ENCODE data around the gene RXFP3.

Gene RXFP3

DNA sequence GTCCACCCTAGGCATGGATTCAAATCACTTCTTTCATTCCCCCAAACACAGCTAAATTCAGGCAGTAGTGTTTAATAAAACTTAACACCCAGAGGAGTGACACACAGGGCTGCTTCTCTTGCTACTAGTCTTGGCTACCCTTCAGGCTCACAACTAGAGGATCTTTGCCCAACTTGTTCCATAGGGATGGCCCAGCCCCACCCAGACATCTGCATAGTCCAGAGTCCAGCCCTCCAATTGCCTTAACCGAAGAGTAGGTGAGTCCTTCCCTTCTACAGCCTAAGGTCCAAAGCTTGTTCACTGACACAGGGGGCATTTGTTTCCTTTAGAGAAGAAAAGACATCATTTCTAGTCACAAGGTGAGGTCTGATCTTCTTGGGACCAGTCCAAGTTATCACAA lies 15.2 kb upstream of the RXFP3 start:
- DNase-seq, result no peak
- no peak for TF ChIP-seq GATA1 (IDR thresholded peaks at IDR 0.05; ENCODE audit: low read depth, low read length)
- TF ChIP-seq POLR2A (IDR thresholded peaks at IDR 0.05; ENCODE audit: low read length), result no peak

DNA sequence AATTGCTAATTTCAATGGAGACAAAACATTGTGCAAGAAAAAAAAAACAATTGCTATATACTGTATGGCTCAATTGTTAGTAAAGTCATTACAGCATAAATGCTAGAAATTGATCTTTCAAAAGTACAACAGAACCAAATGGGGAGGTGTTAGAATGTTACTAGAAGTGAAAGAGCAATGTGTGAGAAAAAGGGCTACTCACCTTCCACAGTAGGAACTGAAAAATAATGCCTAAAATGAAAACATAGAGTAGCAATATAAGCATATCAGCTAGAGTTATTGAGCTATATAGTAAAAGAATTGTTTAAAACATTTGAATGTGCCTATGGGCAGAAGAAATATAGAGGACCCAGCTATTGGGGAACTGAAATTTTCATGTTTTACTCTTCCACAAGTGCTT lies 10.9 kb upstream of the RXFP3 start:
- TF ChIP-seq POLR2A (IDR thresholded peaks at IDR 0.05; ENCODE audit: low read length) (no peak), GATA1 (IDR thresholded peaks at IDR 0.05; ENCODE audit: low read depth, low read length) (no peak)
- DNase-seq, result no peak

- DNase-seq, result no peak
- TF ChIP-seq GATA1 (IDR thresholded peaks at IDR 0.05; ENCODE audit: low read depth, low read length) (no peak), POLR2A (IDR thresholded peaks at IDR 0.05; ENCODE audit: low read length) (no peak)
Measured at GRCh38 chr5:33927685-33928084, 8.5 kb upstream of the RXFP3 start.

GRCh38 chr5:33928283-33928682 lies 7.9 kb upstream of the RXFP3 start:
- DNase-seq, result no peak
- TF ChIP-seq POLR2A (IDR thresholded peaks at IDR 0.05; ENCODE audit: low read length), result no peak
- no peak for TF ChIP-seq GATA1 (IDR thresholded peaks at IDR 0.05; ENCODE audit: low read depth, low read length)

- no peak for DNase-seq
- TF ChIP-seq POLR2A (IDR thresholded peaks at IDR 0.05; ENCODE audit: low read length), result no peak
- no peak for TF ChIP-seq GATA1 (IDR thresholded peaks at IDR 0.05; ENCODE audit: low read depth, low read length)
Measured at GRCh38 chr5:33929925-33930690, 6.1 kb upstream of the RXFP3 start.

GRCh38 chr5:33931136-33931535 lies 5.0 kb upstream of the RXFP3 start:
- TF ChIP-seq GATA1 (IDR thresholded peaks at IDR 0.05; ENCODE audit: low read depth, low read length), result no peak
- no peak for TF ChIP-seq POLR2A (IDR thresholded peaks at IDR 0.05; ENCODE audit: low read length)
- no peak for DNase-seq

DNA sequence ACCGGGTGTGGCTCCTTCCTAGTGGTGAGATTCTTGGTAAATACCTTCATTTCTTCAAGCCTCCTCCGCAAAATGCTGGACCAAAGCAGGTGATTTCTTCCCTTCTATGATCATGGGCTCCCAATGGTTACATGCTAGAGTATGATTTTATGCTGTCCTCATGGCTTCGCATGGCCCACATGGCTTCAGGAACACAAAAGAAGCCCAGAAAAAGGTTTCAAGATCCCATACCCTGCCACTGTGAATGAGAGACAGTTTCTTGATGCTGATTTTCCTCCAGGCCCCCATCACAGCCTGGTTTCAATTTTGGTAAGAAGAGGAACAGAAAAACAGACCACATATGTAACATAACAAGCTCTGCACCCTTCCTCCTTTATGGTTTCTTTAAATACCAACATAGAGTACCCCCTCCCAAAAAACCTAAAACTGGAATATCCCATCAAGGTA lies 2.4 kb upstream of the RXFP3 start:
- no peak for DNase-seq
- no peak for TF ChIP-seq POLR2A (IDR thresholded peaks at IDR 0.05; ENCODE audit: low read length)
- no peak for TF ChIP-seq GATA1 (IDR thresholded peaks at IDR 0.05; ENCODE audit: low read depth, low read length)

DNA sequence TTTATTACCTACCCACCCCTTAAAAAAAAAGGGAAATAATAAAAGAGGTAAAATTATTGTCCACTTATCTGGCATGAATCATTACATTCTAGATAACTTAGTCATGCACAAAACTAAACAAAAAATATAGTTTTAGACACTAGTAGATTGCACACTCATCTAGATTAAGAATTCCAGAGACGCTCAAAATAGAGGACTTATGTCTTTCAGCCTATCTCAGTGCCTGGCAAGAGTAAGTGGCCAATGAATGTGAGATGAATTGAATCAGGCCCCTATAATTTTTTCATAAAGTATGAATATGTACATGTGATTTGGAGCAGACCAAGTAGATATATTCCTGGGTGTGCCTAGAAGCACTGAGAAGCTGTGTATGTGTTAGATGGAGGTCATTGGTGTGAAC lies 2.0 kb upstream of the RXFP3 start:
- no peak for DNase-seq
- no peak for TF ChIP-seq POLR2A (IDR thresholded peaks at IDR 0.05; ENCODE audit: low read length)
- no peak for TF ChIP-seq GATA1 (IDR thresholded peaks at IDR 0.05; ENCODE audit: low read depth, low read length)

GRCh38 chr5:33936004-33936380 lies 194 bp upstream of the RXFP3 start:
- no peak for TF ChIP-seq POLR2A (IDR thresholded peaks at IDR 0.05; ENCODE audit: low read length)
- TF ChIP-seq GATA1 (IDR thresholded peaks at IDR 0.05; ENCODE audit: low read depth, low read length), result no peak
- DNase-seq, result peak; percentile 45 to 52

GRCh38 chr5:33937017-33937706 lies 976 bp downstream of the RXFP3 start:
- DNase-seq, result peak; percentile 2 to 4
- no peak for TF ChIP-seq GATA1 (IDR thresholded peaks at IDR 0.05; ENCODE audit: low read depth, low read length)
- no peak for TF ChIP-seq POLR2A (IDR thresholded peaks at IDR 0.05; ENCODE audit: low read length)

- TF ChIP-seq POLR2A (IDR thresholded peaks at IDR 0.05; ENCODE audit: low read length), result no peak
- DNase-seq, result no peak
Measured at GRCh38 chr5:33937707-33938506, 1.7 kb downstream of the RXFP3 start.

DNA sequence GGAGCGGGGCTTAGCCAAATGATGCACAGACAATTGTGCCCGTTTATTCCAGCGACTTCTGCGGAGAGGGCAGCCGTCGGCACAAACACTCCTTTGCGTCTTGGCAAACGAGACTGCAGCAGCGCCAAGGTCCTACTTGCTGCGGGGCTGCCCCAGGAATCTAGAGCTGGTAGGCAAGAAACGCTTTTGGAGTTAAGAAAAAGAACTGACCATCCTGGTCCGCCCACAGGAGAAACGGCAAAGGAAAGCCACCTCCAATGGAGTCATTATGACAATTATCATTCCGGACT lies 2.3 kb downstream of the RXFP3 start:
- no peak for DNase-seq
- TF ChIP-seq POLR2A (IDR thresholded peaks at IDR 0.05; ENCODE audit: low read length) (no peak), GATA1 (IDR thresholded peaks at IDR 0.05; ENCODE audit: low read depth, low read length) (no peak)

DNA sequence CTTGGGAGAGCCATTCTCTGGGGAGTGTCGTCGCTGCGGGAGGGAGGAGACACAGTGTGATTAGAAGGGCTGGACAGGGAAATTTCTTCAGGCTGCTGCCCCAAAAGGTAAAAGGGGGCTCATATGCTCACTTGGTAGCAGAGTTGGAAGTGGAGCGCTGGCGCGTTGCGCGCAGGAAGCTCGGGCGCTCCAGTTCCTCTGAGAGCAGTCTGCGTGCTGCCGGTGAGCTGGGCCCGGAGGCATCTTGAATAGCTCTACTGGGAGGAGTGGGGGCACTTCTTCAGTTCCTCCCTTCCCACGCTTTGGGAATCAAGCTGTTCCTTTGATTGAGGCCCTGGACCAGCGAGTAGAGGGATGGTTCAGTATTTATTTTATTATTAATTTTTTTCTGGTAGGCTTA lies 2.7 kb downstream of the RXFP3 start:
- DNase-seq, result no peak
- no peak for TF ChIP-seq GATA1 (IDR thresholded peaks at IDR 0.05; ENCODE audit: low read depth, low read length)
- TF ChIP-seq POLR2A (IDR thresholded peaks at IDR 0.05; ENCODE audit: low read length), result no peak

- TF ChIP-seq POLR2A (IDR thresholded peaks at IDR 0.05; ENCODE audit: low read length) (no peak), GATA1 (IDR thresholded peaks at IDR 0.05; ENCODE audit: low read depth, low read length) (no peak)
- DNase-seq, result no peak
Measured at GRCh38 chr5:33939556-33940262, 3.5 kb downstream of the RXFP3 start.
